ENCODE results near the gene CTDNEP1. TPM values are rescaled to one million over a fixed set of nuclear protein-coding genes. Genes with fewer than 3 reads are reported as not detected.

Gene CTDNEP1
- total RNA-seq, 6 experiments from 2014 or later = 25.9 to 34.6 (median 31.9) TPM

- intact Hi-C loops (cut with DNase I) = no loop called here
- TF ChIP-seq POLR2A (IDR thresholded peaks at IDR 0.05) (peak; percentile 98), CTCF (IDR thresholded peaks at IDR 0.05) (no peak)
- no peaks in the 10 kb centered on the region for H3K27me3 ChIP-seq
- WGBS (ENCODE audit: insufficient coverage, low coverage, low lambda C conversion rate, missing lambda C conversion rate) = under 1% methylated on average over 17 of the region's 63 CpGs
- ATAC-seq (peak; percentile 73 to 83 (median 80)), DNase-seq (peak; percentile 92 to 96 (median 94))
- H3K36me3 ChIP-seq = peaks cover 0 to 38% (median 19%) of the 10 kb centered on the region in 4 donors
- peak within 1 kb of the TSS; percentile 94 to 100 (median 96) for H3K27ac ChIP-seq
- H3K4me3 ChIP-seq = peak within 1 kb of the TSS; percentile 76 to 99 (median 85)
- H3K9me3 ChIP-seq = no peaks in the 10 kb centered on the region
- peaks cover 0 to 39% (median 10%) of the 10 kb centered on the region in 4 donors for H3K4me1 ChIP-seq
These were observed 31.5 kb downstream of the CTDNEP1 start, which contains the start of the genes ACADVL and DLG4 for GRCh38 chr17:7219812-7220592. Gene ACADVL (plus strand): TSS chr17:7219938. CDS start chr17:7219985, 47 bp downstream. Gene DLG4 (minus strand): TSS chr17:7219836.

GRCh38 chr17:7219229-7219811 lies 32.2 kb downstream of the CTDNEP1 start:
- peaks cover 0 to 32% (median 16%) of the 10 kb centered on the region in 4 donors for H3K36me3 ChIP-seq
- ATAC-seq = no peak
- TF ChIP-seq POLR2A (IDR thresholded peaks at IDR 0.05) = no peak
- TF ChIP-seq CTCF (IDR thresholded peaks at IDR 0.05) = no peak
- H3K4me3 ChIP-seq = peak overlapping the region; percentile 76 to 99 (median 85)
- DNase-seq = no peak
- peaks cover 0 to 44% (median 10%) of the 10 kb centered on the region in 4 donors for H3K4me1 ChIP-seq
- intact Hi-C loops (cut with DNase I) = no loop called here
- no peaks in the 10 kb centered on the region for H3K27me3 ChIP-seq
- no peaks in the 10 kb centered on the region for H3K9me3 ChIP-seq
- peak overlapping the region; percentile 94 to 100 (median 96) for H3K27ac ChIP-seq
- WGBS (ENCODE audit: insufficient coverage, low coverage, low lambda C conversion rate, missing lambda C conversion rate) = 16% methylated on average over 12 of the region's 12 CpGs

GRCh38 chr17:7218758-7219157 lies 32.8 kb downstream of the CTDNEP1 start:
- Histone ChIP-seq H3K4me1 (peaks cover 2 to 45% (median 10%) of the 10 kb centered on the region in 4 donors), H3K36me3 (peaks cover 0 to 27% (median 11%) of the 10 kb centered on the region in 4 donors), H3K27ac (no peak overlapping the region), H3K27me3 (no peaks in the 10 kb centered on the region), H3K9me3 (no peaks in the 10 kb centered on the region), H3K4me3 (no peak overlapping the region)
- ATAC-seq = no peak
- WGBS (ENCODE audit: insufficient coverage, low coverage, low lambda C conversion rate, missing lambda C conversion rate) = 92% methylated on average over 5 of the region's 6 CpGs
- TF ChIP-seq POLR2A (IDR thresholded peaks at IDR 0.05) = no peak
- no peak for TF ChIP-seq CTCF (IDR thresholded peaks at IDR 0.05)
- DNase-seq = peak in 1 of 3 donors; percentile 16
- intact Hi-C loops (cut with DNase I) = no loop called here

GRCh38 chr17:7218166-7218565 lies 33.4 kb downstream of the CTDNEP1 start:
- intact Hi-C loops (cut with DNase I) = no loop called here
- H3K4me1 ChIP-seq = peaks cover 2 to 41% (median 10%) of the 10 kb centered on the region in 4 donors
- H3K9me3 ChIP-seq = no peaks in the 10 kb centered on the region
- H3K4me3 ChIP-seq = no peak overlapping the region
- peak in 1 of 3 donors; percentile 20 for DNase-seq
- no peak for TF ChIP-seq CTCF (IDR thresholded peaks at IDR 0.05)
- TF ChIP-seq POLR2A (IDR thresholded peaks at IDR 0.05) = no peak
- no peaks in the 10 kb centered on the region for H3K27me3 ChIP-seq
- ATAC-seq = no peak
- WGBS (ENCODE audit: insufficient coverage, low coverage, low lambda C conversion rate, missing lambda C conversion rate) = no CpG with 5 or more reads among the region's 6 CpGs
- peaks cover 0 to 21% (median 7%) of the 10 kb centered on the region in 4 donors for H3K36me3 ChIP-seq
- no peak overlapping the region for H3K27ac ChIP-seq

Measured in right lobe of liver (tissue), 6 donors.